HL-60 (cell line): Measurements from ENCODE around the gene ZNF618.

Experiments
- GABPA ChIP-seq: IDR thresholded peaks from 2 replicates; pipeline ENCODE4 v1.6.1; 2012; ENCODE audit warnings: low read depth
- TF ChIP-seq, protein P1 (sequence below): IDR thresholded peaks from one replicate; pipeline ENCODE4 v1.5.1; 2011; ENCODE audit warnings: low read length, control low read depth, inconsistent platforms; ENCODE audit not compliant: insufficient read depth

DNA sequence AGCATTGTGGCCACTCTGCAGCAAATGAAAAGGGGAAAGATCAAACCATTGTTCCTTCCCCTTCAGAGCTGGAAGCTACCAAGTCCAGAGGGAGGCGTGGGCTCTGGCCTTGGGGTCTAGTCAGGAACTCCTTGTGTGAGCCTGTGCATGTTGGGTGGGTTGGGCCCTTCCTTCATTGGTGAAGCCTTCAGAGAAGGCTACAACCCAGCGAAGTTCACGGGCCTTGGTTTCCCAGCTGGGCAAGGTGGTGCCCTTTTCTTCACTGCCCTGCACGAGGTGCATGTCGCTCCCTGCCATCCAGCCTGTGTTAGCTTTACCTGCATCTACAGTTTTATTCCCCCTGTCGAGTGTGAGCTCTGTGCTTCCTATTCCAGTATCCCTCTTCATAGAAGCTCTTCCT lies 84.7 kb downstream of the ZNF618 start:
- TF ChIP-seq GABPA: no peak
- TF ChIP-seq, protein P1, sequence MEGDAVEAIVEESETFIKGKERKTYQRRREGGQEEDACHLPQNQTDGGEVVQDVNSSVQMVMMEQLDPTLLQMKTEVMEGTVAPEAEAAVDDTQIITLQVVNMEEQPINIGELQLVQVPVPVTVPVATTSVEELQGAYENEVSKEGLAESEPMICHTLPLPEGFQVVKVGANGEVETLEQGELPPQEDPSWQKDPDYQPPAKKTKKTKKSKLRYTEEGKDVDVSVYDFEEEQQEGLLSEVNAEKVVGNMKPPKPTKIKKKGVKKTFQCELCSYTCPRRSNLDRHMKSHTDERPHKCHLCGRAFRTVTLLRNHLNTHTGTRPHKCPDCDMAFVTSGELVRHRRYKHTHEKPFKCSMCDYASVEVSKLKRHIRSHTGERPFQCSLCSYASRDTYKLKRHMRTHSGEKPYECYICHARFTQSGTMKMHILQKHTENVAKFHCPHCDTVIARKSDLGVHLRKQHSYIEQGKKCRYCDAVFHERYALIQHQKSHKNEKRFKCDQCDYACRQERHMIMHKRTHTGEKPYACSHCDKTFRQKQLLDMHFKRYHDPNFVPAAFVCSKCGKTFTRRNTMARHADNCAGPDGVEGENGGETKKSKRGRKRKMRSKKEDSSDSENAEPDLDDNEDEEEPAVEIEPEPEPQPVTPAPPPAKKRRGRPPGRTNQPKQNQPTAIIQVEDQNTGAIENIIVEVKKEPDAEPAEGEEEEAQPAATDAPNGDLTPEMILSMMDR: no peak
